Activated naive CD4-positive, alpha-beta T cell (primary cell): ENCODE results near the gene NPY4R2.
"Not testable (repeated sequence)": the region's sequence is repeated elsewhere in the genome, so short reads cannot be mapped to it uniquely, and the experiment has no call there.

Experiments
- DNase-seq, 4 experiments: peaks; one replicate each; lab custom pipeline; 2025; lab: John Stamatoyannopoulos, UW

Gene NPY4R2

GRCh38 chr10:47918475-47918874 lies at the start of gene NPY4R2:
NPY4R2 (plus strand) TSS chr10:47918662; CDS start chr10:47921988, 3,326 bp downstream.
- DNase-seq, result not testable (repeated sequence)

GRCh38 chr10:47870887-47871286 lies 47.6 kb upstream of the NPY4R2 start:
- DNase-seq, result not testable (repeated sequence)

GRCh38 chr10:47871485-47872180 lies 46.8 kb upstream of the NPY4R2 start:
- not testable (repeated sequence) for DNase-seq

GRCh38 chr10:47872236-47872635 lies 46.2 kb upstream of the NPY4R2 start:
- DNase-seq, result not testable (repeated sequence)

- not testable (repeated sequence) for DNase-seq
These were observed 34.2 kb upstream of the NPY4R2 start for GRCh38 chr10:47884239-47884638.

- not testable (repeated sequence) for DNase-seq
These were observed 33.5 kb upstream of the NPY4R2 start for GRCh38 chr10:47884934-47885333.

GRCh38 chr10:47886356-47886755 lies 32.1 kb upstream of the NPY4R2 start:
- not testable (repeated sequence) for DNase-seq

- DNase-seq, result not testable (repeated sequence)
These were observed 31.6 kb upstream of the NPY4R2 start for GRCh38 chr10:47886827-47887226.

- not testable (repeated sequence) for DNase-seq
These were observed 27.7 kb upstream of the NPY4R2 start for GRCh38 chr10:47890737-47891136.

- DNase-seq, result not testable (repeated sequence)
These were observed 25.8 kb upstream of the NPY4R2 start for GRCh38 chr10:47892494-47893261.

- not testable (repeated sequence) for DNase-seq
These were observed 23.9 kb upstream of the NPY4R2 start for GRCh38 chr10:47894571-47894970.

GRCh38 chr10:47897813-47898212 lies 20.6 kb upstream of the NPY4R2 start:
- DNase-seq, result not testable (repeated sequence)

GRCh38 chr10:47909333-47909732 lies 9.1 kb upstream of the NPY4R2 start:
- not testable (repeated sequence) for DNase-seq

GRCh38 chr10:47910486-47910885 lies 8.0 kb upstream of the NPY4R2 start:
- DNase-seq, result not testable (repeated sequence)

- not testable (repeated sequence) for DNase-seq
These were observed 4.4 kb upstream of the NPY4R2 start for GRCh38 chr10:47914052-47914451.

- not testable (repeated sequence) for DNase-seq
These were observed 2.5 kb upstream of the NPY4R2 start for GRCh38 chr10:47915849-47916548.

GRCh38 chr10:47920610-47921009 lies 2.1 kb downstream of the NPY4R2 start:
- not testable (repeated sequence) for DNase-seq

GRCh38 chr10:47922503-47922902 lies 4.0 kb downstream of the NPY4R2 start:
- DNase-seq, result not testable (repeated sequence)

- not testable (repeated sequence) for DNase-seq
These were observed 6.2 kb downstream of the NPY4R2 start for GRCh38 chr10:47924628-47925027.

- not testable (repeated sequence) for DNase-seq
These were observed 8.9 kb downstream of the NPY4R2 start for GRCh38 chr10:47927147-47927916.

- not testable (repeated sequence) for DNase-seq
These were observed 9.8 kb downstream of the NPY4R2 start for GRCh38 chr10:47928225-47928624.

- not testable (repeated sequence) for DNase-seq
These were observed 14.4 kb downstream of the NPY4R2 start for GRCh38 chr10:47932824-47933223.
